ENCODE data around the gene EBF3.
A peak's percentile ranks its signal among the peaks of the same experiment; 100 is the strongest.

EBF3 gene

DNA sequence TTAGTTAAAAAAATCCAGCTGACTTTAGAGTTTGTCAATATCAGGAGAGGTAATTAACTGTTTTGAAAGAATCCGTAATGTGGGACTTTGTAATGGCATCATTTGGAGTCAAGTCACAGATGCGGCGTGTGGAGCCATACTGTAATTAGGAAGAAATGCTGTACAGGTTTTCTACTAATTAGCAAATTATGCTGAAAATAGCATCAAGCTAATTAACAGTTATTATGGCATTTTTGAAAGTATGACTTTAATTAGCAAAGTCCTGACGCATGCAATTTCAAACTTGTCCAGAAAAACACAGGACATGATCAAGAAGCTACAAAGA lies 68.3 kb downstream of the EBF3 start:
- Histone ChIP-seq H2BK5ac (ENCODE audit: low read length) (no peak overlapping the region), H4K8ac (ENCODE audit: low read depth, low read length) (no peak overlapping the region), H3K18ac (ENCODE audit: low read length) (no peak overlapping the region), H3K27me3 (ENCODE audit: control insufficient read depth in 3 of 3, insufficient read depth in 3 of 3, low read depth in 1 of 3, low read length in 3 of 3) (peaks cover 0 to 14% (median 0%) of the 10 kb centered on the region in 3 experiments), H3K4me1 (ENCODE audit: control insufficient read depth in 2 of 2, insufficient read depth in 1 of 2, low read depth in 1 of 2, low read length in 2 of 2) (peaks cover 26 to 29% of the 10 kb centered on the region in 2 donors), H4K91ac (ENCODE audit: low read depth, low read length, poor library complexity) (no peak overlapping the region), H3K79me1 (ENCODE audit: low read depth, low read length) (no peaks in the 10 kb centered on the region), H3K14ac (ENCODE audit: low read length) (no peak overlapping the region), H2AFZ (ENCODE audit: low read length) (peak overlapping the region; percentile 78), H2BK120ac (ENCODE audit: low read depth, low read length) (no peak overlapping the region), H3K4me3 (ENCODE audit: low read length in 2 of 2) (no peak overlapping the region), H3K36me3 (replicated peaks in 1 of 2; ENCODE audit: control insufficient read depth in 2 of 2, insufficient read depth in 2 of 2, low read length in 2 of 2) (no peaks in the 10 kb centered on the region), H3K4ac (ENCODE audit: low read length) (no peak overlapping the region), H2AK5ac (ENCODE audit: low read depth, low read length) (no peak overlapping the region), H3K27ac (replicated peaks; ENCODE audit: low read length) (no peak overlapping the region), H3K9me3 (replicated peaks in 1 of 2; ENCODE audit: control insufficient read depth in 2 of 2, insufficient read depth in 1 of 2, low read depth in 1 of 2, low read length in 2 of 2) (no peaks in the 10 kb centered on the region), H3K23ac (ENCODE audit: low read depth, low read length, poor library complexity) (no peak overlapping the region), H3K4me2 (ENCODE audit: insufficient read depth, low read length, poor library complexity, severe bottlenecking) (no peak overlapping the region), H2BK15ac (ENCODE audit: low read length) (no peak overlapping the region), H2BK12ac (ENCODE audit: low read length) (no peak overlapping the region), H3K9ac (ENCODE audit: low read depth, low read length, poor library complexity) (no peak overlapping the region)
- no peak for DNase-seq (ENCODE audit: low spot score)
- WGBS, 2 donors (ENCODE audit: extremely low coverage in 2 of 2, insufficient read length in 2 of 2, insufficient replicate concordance in 1 of 2): no CpG with 5 or more reads among the region's 4 CpGs

DNA sequence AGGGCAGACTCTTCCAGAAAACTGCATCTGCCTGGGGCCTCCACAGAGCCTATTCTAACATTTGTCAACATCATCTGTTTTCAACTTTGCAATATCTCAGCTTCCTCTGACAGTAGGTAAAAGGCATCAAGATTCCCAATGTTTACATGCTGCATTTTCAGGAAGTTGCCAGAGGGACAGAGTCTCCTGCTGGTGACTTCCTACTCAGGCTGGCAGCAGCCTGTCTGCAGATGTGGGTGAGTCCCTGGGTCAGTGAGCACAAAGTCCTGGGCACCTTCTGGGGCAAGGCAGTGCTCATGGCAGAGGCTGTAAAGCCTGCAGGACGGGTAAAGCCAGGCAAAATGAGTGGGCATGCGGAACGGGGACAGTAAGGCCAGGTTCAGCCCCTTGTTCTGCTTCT lies 69.4 kb downstream of the EBF3 start:
- Histone ChIP-seq H3K14ac (ENCODE audit: low read length) (peak overlapping the region; percentile 49), H3K4ac (ENCODE audit: low read length) (no peak overlapping the region), H3K4me3 (ENCODE audit: low read length in 2 of 2) (no peak overlapping the region), H3K9ac (ENCODE audit: low read depth, low read length, poor library complexity) (peak overlapping the region; percentile 25), H3K23ac (ENCODE audit: low read depth, low read length, poor library complexity) (no peak overlapping the region), H3K4me2 (ENCODE audit: insufficient read depth, low read length, poor library complexity, severe bottlenecking) (no peak overlapping the region), H3K36me3 (replicated peaks in 1 of 2; ENCODE audit: control insufficient read depth in 2 of 2, insufficient read depth in 2 of 2, low read length in 2 of 2) (no peaks in the 10 kb centered on the region), H4K8ac (ENCODE audit: low read depth, low read length) (no peak overlapping the region), H3K9me3 (replicated peaks in 1 of 2; ENCODE audit: control insufficient read depth in 2 of 2, insufficient read depth in 1 of 2, low read depth in 1 of 2, low read length in 2 of 2) (no peaks in the 10 kb centered on the region), H2BK5ac (ENCODE audit: low read length) (peak overlapping the region; percentile 42), H2BK120ac (ENCODE audit: low read depth, low read length) (peak overlapping the region; percentile 69), H2BK15ac (ENCODE audit: low read length) (peak overlapping the region; percentile 17), H3K18ac (ENCODE audit: low read length) (peak overlapping the region; percentile 93), H2AFZ (ENCODE audit: low read length) (no peak overlapping the region), H3K4me1 (ENCODE audit: control insufficient read depth in 2 of 2, insufficient read depth in 1 of 2, low read depth in 1 of 2, low read length in 2 of 2) (peaks cover 26 to 29% of the 10 kb centered on the region in 2 donors), H3K27ac (replicated peaks; ENCODE audit: low read length) (no peak overlapping the region), H2BK12ac (ENCODE audit: low read length) (peak overlapping the region; percentile 35), H3K79me1 (ENCODE audit: low read depth, low read length) (no peaks in the 10 kb centered on the region), H2AK5ac (ENCODE audit: low read depth, low read length) (peak overlapping the region; percentile 63), H4K91ac (ENCODE audit: low read depth, low read length, poor library complexity) (peak overlapping the region; percentile 59), H3K27me3 (ENCODE audit: control insufficient read depth in 3 of 3, insufficient read depth in 3 of 3, low read depth in 1 of 3, low read length in 3 of 3) (peaks cover 0 to 11% (median 0%) of the 10 kb centered on the region in 3 experiments)
- DNase-seq (ENCODE audit: low spot score): no peak
- WGBS, 2 donors (ENCODE audit: extremely low coverage in 2 of 2, insufficient read length in 2 of 2, insufficient replicate concordance in 1 of 2): no CpG with 5 or more reads among the region's 3 CpGs

DNA sequence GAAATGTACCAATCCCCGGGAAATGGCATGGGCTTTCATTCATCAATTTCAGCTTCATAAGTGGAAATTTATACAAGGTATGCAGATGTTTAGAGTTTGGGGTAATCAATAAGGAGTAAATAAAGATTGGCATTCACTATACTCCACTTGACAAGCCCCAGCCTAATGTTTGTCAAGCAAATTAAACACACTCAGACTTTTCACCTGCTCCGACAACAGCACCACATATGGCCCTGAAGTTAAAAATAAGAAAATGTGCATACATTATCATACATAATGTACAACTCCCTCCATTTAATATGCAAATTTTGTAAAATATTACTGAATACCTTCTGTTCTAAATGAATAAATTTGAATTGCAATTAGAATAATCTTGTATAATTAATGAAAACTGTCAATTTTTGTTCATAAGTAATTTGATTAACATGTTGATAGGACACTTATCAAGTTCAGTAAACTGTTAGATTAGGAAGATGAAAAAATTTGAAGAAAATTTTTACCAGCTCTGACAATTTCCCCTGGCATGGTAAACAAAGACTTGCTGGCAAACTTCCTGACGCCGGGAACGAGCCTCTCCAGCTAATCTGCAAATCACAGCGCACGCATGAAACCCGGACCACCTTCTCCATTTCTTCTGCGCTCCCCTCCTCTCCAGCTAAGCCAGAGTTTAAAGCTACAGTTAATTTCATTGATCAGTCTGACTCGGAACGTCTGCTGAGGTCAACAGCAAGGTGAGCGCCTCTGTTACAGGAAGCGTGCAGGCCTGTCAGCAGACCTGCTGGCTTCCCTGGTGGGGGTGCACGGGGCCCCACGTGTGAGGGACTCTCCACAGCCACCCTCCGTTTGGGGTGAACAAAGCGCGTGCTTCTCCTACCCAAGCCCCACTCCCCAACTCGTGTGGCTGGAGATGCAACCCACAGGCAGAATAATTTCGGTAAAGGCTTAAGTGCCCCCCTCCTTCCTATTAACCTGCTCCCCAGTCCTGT lies 70.7 kb downstream of the EBF3 start:
- no peak overlapping the region for H3K4me3 ChIP-seq (ENCODE audit: low read length in 2 of 2)
- H3K14ac ChIP-seq (ENCODE audit: low read length): no peak overlapping the region
- WGBS, 2 donors (ENCODE audit: extremely low coverage in 2 of 2, insufficient read length in 2 of 2, insufficient replicate concordance in 1 of 2): no CpG with 5 or more reads among the region's 20 CpGs
- H3K9ac ChIP-seq (ENCODE audit: low read depth, low read length, poor library complexity): no peak overlapping the region
- H3K27ac ChIP-seq (replicated peaks; ENCODE audit: low read length): no peak overlapping the region
- no peak overlapping the region for H3K4ac ChIP-seq (ENCODE audit: low read length)
- no peak overlapping the region for H2AK5ac ChIP-seq (ENCODE audit: low read depth, low read length)
- peak overlapping the region; percentile 36 for H2BK12ac ChIP-seq (ENCODE audit: low read length)
- H4K91ac ChIP-seq (ENCODE audit: low read depth, low read length, poor library complexity): no peak overlapping the region
- H3K4me2 ChIP-seq (ENCODE audit: insufficient read depth, low read length, poor library complexity, severe bottlenecking): no peak overlapping the region
- H3K27me3 ChIP-seq (ENCODE audit: control insufficient read depth in 3 of 3, insufficient read depth in 3 of 3, low read depth in 1 of 3, low read length in 3 of 3): peaks cover 0 to 3% (median 0%) of the 10 kb centered on the region in 3 experiments
- no peaks in the 10 kb centered on the region for H3K36me3 ChIP-seq (replicated peaks in 1 of 2; ENCODE audit: control insufficient read depth in 2 of 2, insufficient read depth in 2 of 2, low read length in 2 of 2)
- H3K79me1 ChIP-seq (ENCODE audit: low read depth, low read length): no peaks in the 10 kb centered on the region
- H2BK120ac ChIP-seq (ENCODE audit: low read depth, low read length): no peak overlapping the region
- peak overlapping the region; percentile 85 for H3K18ac ChIP-seq (ENCODE audit: low read length)
- no peak overlapping the region for H2BK15ac ChIP-seq (ENCODE audit: low read length)
- H3K23ac ChIP-seq (ENCODE audit: low read depth, low read length, poor library complexity): no peak overlapping the region
- no peak overlapping the region for H2AFZ ChIP-seq (ENCODE audit: low read length)
- H4K8ac ChIP-seq (ENCODE audit: low read depth, low read length): no peak overlapping the region
- H2BK5ac ChIP-seq (ENCODE audit: low read length): peak overlapping the region; percentile 26
- DNase-seq (ENCODE audit: low spot score): no peak
- H3K9me3 ChIP-seq (replicated peaks in 1 of 2; ENCODE audit: control insufficient read depth in 2 of 2, insufficient read depth in 1 of 2, low read depth in 1 of 2, low read length in 2 of 2): no peaks in the 10 kb centered on the region
- peaks cover 25 to 35% of the 10 kb centered on the region in 2 donors for H3K4me1 ChIP-seq (ENCODE audit: control insufficient read depth in 2 of 2, insufficient read depth in 1 of 2, low read depth in 1 of 2, low read length in 2 of 2)

DNA sequence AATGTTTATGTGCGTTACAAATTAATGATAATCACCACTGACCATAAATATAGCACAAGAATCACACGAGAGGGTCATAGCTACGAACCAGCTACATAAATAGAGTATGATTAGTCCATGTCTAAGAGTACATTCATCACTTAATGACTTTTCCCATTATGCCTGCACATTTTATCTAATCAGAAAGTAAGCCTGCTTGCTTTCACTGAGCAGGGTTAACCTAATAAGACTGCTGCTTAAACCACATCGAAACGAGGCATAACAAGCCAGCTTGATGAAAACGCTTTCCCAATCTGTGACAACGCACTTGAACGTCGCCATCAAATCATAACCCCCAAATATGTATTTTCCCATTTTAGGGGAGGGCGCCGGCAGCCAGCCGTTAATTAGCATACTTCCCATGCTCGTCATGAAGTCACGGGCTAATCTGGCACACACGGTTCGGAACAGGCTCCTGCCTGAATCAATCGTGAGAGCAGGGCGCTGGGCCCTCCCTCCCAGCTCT lies 71.5 kb downstream of the EBF3 start:
- no peak overlapping the region for H4K8ac ChIP-seq (ENCODE audit: low read depth, low read length)
- no peak overlapping the region for H3K23ac ChIP-seq (ENCODE audit: low read depth, low read length, poor library complexity)
- H3K36me3 ChIP-seq (replicated peaks in 1 of 2; ENCODE audit: control insufficient read depth in 2 of 2, insufficient read depth in 2 of 2, low read length in 2 of 2): no peaks in the 10 kb centered on the region
- H3K9me3 ChIP-seq (replicated peaks in 1 of 2; ENCODE audit: control insufficient read depth in 2 of 2, insufficient read depth in 1 of 2, low read depth in 1 of 2, low read length in 2 of 2): no peaks in the 10 kb centered on the region
- H2BK15ac ChIP-seq (ENCODE audit: low read length): no peak overlapping the region
- H3K18ac ChIP-seq (ENCODE audit: low read length): no peak overlapping the region
- no peak for DNase-seq (ENCODE audit: low spot score)
- H3K27ac ChIP-seq (replicated peaks; ENCODE audit: low read length): no peak overlapping the region
- H3K79me1 ChIP-seq (ENCODE audit: low read depth, low read length): no peaks in the 10 kb centered on the region
- H4K91ac ChIP-seq (ENCODE audit: low read depth, low read length, poor library complexity): no peak overlapping the region
- peaks cover 17 to 30% of the 10 kb centered on the region in 2 donors for H3K4me1 ChIP-seq (ENCODE audit: control insufficient read depth in 2 of 2, insufficient read depth in 1 of 2, low read depth in 1 of 2, low read length in 2 of 2)
- H2AFZ ChIP-seq (ENCODE audit: low read length): no peak overlapping the region
- H2AK5ac ChIP-seq (ENCODE audit: low read depth, low read length): no peak overlapping the region
- no peak overlapping the region for H2BK120ac ChIP-seq (ENCODE audit: low read depth, low read length)
- peaks cover 0 to 3% (median 0%) of the 10 kb centered on the region in 3 experiments for H3K27me3 ChIP-seq (ENCODE audit: control insufficient read depth in 3 of 3, insufficient read depth in 3 of 3, low read depth in 1 of 3, low read length in 3 of 3)
- no CpG with 5 or more reads among the region's 18 CpGs for WGBS, 2 donors (ENCODE audit: extremely low coverage in 2 of 2, insufficient read length in 2 of 2, insufficient replicate concordance in 1 of 2)
- H2BK12ac ChIP-seq (ENCODE audit: low read length): no peak overlapping the region
- no peak overlapping the region for H3K4me3 ChIP-seq (ENCODE audit: low read length in 2 of 2)
- no peak overlapping the region for H3K4me2 ChIP-seq (ENCODE audit: insufficient read depth, low read length, poor library complexity, severe bottlenecking)
- no peak overlapping the region for H3K4ac ChIP-seq (ENCODE audit: low read length)
- no peak overlapping the region for H2BK5ac ChIP-seq (ENCODE audit: low read length)
- no peak overlapping the region for H3K9ac ChIP-seq (ENCODE audit: low read depth, low read length, poor library complexity)
- no peak overlapping the region for H3K14ac ChIP-seq (ENCODE audit: low read length)

Data from neuronal stem cell (in vitro differentiated cells).